GM21360 (cell line): ENCODE measurements around the gene SUFU.

Experiments
- ATAC-seq: cut with Tn5 transposase; IDR thresholded peaks from one replicate; pipeline ENCODE4 v1.9.1; 2021; ENCODE audit warnings: mild to moderate bottlenecking, moderate library complexity; ENCODE audit not compliant: unreplicated experiment

Gene SUFU

GRCh38 chr10:102631525-102632393 is 128.0 kb downstream of the SUFU start:
- no peak for ATAC-seq

GRCh38 chr10:102632394-102633111 is 128.8 kb downstream of the SUFU start:
- ATAC-seq = no peak

GRCh38 chr10:102633287-102633686 is 129.5 kb downstream of the SUFU start:
- no peak for ATAC-seq

GRCh38 chr10:102633848-102634247 is 130.1 kb downstream of the SUFU start:
- no peak for ATAC-seq

- no peak for ATAC-seq
Measured at GRCh38 chr10:102634686-102635085, 130.9 kb downstream of the SUFU start.

- no peak for ATAC-seq
Measured at GRCh38 chr10:102635377-102635776, 131.6 kb downstream of the SUFU start.

GRCh38 chr10:102639537-102639936 is 135.8 kb downstream of the SUFU start:
- no peak for ATAC-seq

GRCh38 chr10:102641402-102641801 is 137.6 kb downstream of the SUFU start:
- ATAC-seq = no peak

- ATAC-seq = peak; percentile 54
Measured at GRCh38 chr10:102641880-102642735, 138.3 kb downstream of the SUFU start.

GRCh38 chr10:102642736-102643335 is 139.1 kb downstream of the SUFU start:
- ATAC-seq = no peak

- ATAC-seq = no peak
Measured at GRCh38 chr10:102643336-102644065, 139.7 kb downstream of the SUFU start.

- no peak for ATAC-seq
Measured at GRCh38 chr10:102644066-102644645, 140.4 kb downstream of the SUFU start, which contains the start of gene TRIM8. TRIM8 (plus strand) TSS chr10:102644479; CDS start chr10:102644618, 139 bp downstream.

GRCh38 chr10:102644646-102645387 is 141.0 kb downstream of the SUFU start:
- ATAC-seq = no peak

GRCh38 chr10:102645388-102645740 is 141.6 kb downstream of the SUFU start:
- no peak for ATAC-seq

- peak; percentile 26 for ATAC-seq
Measured at GRCh38 chr10:102645741-102646609, 142.2 kb downstream of the SUFU start.

GRCh38 chr10:102646610-102647442 is 143.1 kb downstream of the SUFU start:
- ATAC-seq = no peak
